Cerebellar cortex (tissue), 1 donor: Measurements from ENCODE around the gene MAGEA9B.
A peak's percentile ranks its signal among the peaks of the same experiment; 100 is the strongest.
"Not testable (repeated sequence)": the region's sequence is repeated elsewhere in the genome, so short reads cannot be mapped to it uniquely, and the experiment has no call there.

Experiments
- DNase-seq: peaks from one replicate; pipeline ENCODE4 v3.0.0-alpha.2; 2015; ENCODE audit warnings: low spot score

The MAGEA9B gene, protein sequence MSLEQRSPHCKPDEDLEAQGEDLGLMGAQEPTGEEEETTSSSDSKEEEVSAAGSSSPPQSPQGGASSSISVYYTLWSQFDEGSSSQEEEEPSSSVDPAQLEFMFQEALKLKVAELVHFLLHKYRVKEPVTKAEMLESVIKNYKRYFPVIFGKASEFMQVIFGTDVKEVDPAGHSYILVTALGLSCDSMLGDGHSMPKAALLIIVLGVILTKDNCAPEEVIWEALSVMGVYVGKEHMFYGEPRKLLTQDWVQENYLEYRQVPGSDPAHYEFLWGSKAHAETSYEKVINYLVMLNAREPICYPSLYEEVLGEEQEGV

GRCh38 chrX:149587359-149587758 is at the start of gene MAGEA9B:
TSS of gene MAGEA9B (minus strand) at chrX:149587459. CDS start at chrX:149583179, 4,280 bp downstream.
- not testable (repeated sequence) for DNase-seq

GRCh38 chrX:149633511-149633910 is 46.3 kb upstream of the MAGEA9B start:
- no peak for DNase-seq

DNA sequence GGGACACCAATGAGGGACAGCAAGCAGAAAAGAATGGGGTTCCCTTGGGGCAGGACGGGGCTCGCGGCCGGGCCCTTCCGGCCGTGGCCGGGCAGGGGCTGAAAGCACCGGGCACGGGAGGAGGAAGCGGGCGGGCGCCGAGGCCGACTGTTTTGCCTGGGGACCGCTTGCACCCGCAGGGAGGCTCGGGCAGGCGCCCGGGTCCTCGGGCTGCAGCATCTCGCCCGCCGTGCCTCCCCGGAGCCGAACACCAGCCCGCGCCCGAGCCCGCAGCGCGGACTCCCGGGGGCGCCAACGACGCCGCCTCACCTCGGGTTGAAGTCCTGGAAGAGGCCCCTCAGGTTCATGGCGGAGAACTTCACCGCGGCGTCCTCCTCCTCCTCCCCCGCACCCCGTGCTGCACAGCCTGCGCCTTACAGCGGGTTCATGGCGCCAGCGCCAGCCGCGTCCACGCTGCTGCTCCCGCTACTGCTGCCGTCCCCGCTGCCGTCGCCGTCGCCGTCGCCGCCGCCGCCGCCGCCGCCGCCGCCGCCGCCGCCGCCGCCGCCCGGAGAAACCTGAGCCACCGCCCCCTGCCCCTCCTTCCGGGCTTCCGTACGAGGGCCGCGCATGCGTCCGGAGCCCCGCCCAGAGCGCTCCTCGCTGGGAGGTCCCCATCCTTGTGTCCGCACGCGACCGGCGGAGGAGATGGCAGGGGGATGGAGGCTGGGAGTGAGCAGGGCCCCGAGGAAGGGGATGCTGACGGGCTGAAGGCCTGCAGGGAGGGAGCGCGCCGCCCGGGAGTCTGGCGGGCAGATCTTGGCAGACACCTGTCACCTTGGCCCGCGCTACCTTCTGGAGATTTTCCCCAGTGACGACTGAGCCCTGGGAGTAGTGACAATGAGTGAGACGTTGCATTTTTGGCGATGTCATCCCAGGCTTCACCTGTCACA is 44.2 kb upstream of the MAGEA9B start, which contains the start of gene TMEM185A:
Gene TMEM185A (minus strand): TSS at position 559 of the 932 bp plus-strand sequence. CDS start 212 bp downstream, at position 347.
- DNase-seq = peak; percentile 56

DNA sequence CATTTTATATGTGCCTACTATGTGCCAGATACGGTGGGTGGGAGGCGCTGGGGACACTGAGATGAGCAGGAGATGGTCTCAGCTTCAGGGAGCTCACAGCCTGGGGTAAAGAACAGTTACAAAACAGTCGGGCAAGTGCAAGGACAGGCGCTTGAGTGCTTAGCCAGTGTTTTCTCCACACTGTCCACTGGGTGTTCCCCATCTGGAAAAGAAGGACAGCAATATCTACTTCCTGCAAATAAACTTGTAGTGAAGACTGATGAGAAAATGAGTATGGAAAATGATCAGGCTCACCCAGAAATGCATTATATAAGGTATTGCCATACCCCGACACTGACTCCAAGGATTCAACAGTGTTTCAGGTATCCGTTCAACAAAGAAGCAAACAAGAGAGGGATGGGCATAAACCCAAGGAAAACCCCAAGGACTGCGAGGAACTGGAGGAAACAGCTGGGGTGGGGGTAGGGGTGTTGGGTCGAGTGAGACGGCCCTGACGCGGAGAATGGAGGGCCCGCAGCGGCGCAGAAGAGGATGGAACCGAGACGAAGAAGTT is 43.5 kb upstream of the MAGEA9B start:
- DNase-seq = peak; percentile 14

DNA sequence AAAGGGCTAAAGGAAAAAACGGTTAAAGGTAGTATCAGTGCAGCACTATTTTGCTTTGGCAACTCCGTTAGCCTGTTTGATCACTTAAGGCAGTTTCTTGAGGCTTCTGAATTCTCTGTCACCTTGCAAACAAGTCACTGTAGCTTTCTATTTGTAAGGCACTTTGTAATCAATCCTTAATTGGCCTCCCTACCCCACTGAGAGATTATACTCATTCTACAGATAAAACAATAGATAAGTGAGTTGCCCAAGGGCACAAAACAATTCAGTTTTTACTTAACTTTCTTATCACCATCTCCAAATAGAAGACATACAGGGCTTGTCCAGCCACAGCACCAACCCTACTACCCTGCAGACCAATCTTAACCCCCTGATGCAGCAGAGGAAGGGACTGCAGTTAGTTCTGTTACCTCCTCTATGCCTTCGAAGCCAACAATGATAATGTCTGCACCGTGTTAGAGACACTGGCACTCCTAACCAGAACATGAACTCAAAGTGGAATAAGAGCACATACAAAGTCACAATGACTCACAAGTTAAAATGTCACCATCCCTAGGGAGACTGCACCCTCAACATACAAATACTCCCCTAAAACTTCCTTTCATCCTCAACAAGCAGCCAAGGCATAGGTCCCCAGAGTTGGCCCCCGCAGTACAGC is 42.6 kb upstream of the MAGEA9B start:
- DNase-seq = no peak

DNA sequence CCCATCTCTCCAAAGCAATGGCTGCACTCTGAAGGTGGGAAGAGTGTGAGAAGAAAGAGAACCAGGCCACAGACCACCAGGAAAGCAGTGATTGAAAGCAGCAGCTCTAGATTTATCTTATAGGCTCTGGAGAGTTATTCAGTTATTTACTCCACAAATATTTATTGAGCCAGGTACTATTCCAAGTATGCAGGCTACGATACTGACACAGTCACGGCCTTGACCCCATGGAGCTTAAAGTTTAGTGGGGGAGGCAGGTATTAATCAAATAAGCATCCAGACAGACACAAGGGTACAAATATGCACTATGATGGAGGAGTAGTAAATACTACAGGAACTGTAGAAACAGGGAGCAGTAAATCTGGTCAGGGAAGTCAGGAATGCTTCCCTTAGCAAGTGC is 41.5 kb upstream of the MAGEA9B start:
- DNase-seq = no peak

DNA sequence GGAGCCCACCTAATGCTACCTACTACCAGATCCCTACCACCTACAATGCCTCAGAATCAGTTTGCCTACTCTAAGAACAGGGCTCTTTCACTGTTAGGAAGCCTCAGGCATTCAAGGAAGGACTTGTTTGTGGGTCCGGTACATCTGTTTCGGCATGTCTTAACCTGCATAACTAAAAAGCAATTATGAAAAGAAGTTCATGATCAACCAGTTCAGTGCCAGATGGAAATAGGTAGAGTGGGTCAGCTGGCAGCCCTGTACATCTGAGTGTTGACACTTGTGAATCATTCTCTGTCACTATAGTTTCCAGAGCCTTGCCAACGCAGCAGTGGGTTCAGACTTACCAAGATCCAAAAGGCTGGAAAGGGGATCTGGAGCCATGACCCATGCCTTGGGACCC is 41.0 kb upstream of the MAGEA9B start:
- DNase-seq = no peak

- DNase-seq = not testable (repeated sequence)
Observed at GRCh38 chrX:149626829-149627228, 39.6 kb upstream of the MAGEA9B start.

GRCh38 chrX:149619662-149620061 is 32.4 kb upstream of the MAGEA9B start:
- DNase-seq = not testable (repeated sequence)

DNA sequence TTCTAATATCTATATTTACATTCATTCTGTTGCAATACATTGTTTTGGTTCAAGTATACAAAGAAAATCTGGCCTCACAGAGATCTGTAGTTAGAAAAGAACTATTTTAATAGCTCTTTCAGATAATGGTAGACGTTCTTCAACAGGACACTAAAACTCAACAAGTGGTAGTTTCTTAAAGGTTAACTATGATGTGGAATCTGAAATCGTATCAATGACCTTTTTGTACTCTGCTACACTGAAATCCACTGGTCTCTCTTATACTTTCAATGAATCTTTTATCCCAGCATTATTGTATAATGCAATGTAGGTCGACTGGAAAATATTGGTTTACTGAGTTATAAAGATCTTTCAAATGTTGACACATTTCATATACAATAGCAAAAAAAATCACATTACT is 31.6 kb upstream of the MAGEA9B start:
- no peak for DNase-seq

DNA sequence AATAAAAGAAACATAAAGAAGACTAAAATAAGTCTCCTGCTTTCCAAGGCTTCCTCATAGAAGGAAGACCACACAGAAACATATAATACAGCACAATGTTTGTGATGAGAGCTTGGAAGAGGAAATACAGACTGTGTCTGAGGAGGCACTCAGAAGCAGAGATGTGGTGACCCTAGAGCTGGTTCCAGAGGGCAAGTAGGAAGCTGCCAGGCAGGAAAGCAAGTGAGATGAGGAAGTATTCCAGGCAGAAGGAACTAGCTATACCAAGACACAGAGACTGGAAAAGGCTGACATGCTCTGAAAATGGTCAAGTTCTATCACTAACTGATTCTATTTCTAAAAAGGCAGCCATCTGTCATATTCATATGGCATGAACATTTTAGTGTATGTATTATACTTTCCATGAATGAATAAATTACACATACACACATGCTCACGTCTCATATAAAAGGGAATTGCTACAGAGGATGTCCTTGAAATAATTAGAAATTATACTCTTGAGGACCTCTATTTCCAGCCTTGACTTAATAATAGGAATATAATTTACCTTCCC is 24.4 kb upstream of the MAGEA9B start:
- no peak for DNase-seq

- no peak for DNase-seq
Observed at GRCh38 chrX:149610511-149610910, 23.3 kb upstream of the MAGEA9B start.

DNA sequence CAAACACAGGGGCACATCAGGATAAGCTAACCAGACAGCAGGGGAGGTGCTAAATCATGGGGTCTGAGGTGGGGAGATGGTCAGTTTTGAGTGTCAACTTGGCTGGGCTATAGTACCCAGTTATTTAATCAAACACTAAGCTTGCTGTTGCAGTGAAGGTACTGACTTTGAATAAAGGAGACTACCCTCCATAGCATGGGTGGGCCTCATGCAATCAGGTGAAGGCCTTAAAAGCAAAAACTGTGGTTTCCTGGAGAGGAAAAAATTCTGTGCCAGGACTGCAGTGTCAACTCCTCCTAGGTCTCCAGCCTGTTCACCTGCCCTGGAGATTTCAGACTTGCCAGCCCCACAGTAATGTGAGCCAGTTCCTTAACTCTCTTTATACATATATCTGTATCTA is 20.4 kb upstream of the MAGEA9B start:
- no peak for DNase-seq

GRCh38 chrX:149605248-149605885 is 18.1 kb upstream of the MAGEA9B start:
- not testable (repeated sequence) for DNase-seq

DNA sequence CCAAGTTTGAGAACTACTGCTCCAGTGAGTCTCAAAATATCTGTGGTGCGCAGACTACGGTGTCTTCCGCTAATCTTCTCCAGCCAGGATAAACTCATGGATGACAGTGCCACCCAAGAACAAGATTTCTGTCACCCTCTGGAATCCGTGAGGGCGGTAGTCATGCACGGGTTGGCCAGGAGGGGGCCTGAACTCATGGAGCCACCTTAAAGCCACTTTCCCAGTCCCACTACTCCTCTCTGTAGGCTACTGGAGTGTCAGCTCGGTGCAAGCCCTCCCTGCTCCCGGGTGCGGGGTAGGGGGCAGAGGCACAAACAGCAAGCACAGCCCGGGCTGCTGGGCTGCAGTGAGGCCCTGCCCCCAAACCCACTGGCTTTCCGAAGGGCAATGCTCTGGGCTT is 11.3 kb upstream of the MAGEA9B start:
- not testable (repeated sequence) for DNase-seq

- not testable (repeated sequence) for DNase-seq
Observed at GRCh38 chrX:149595943-149596342, 8.7 kb upstream of the MAGEA9B start.

GRCh38 chrX:149595214-149595613 is 8.0 kb upstream of the MAGEA9B start, which contains the start of gene HSFX2:
TSS of gene HSFX2 (minus strand) at chrX:149595314. CDS start at chrX:149594700, 614 bp downstream.
- DNase-seq = not testable (repeated sequence)

- DNase-seq = not testable (repeated sequence)
Observed at GRCh38 chrX:149590993-149591392, 3.7 kb upstream of the MAGEA9B start.

DNA sequence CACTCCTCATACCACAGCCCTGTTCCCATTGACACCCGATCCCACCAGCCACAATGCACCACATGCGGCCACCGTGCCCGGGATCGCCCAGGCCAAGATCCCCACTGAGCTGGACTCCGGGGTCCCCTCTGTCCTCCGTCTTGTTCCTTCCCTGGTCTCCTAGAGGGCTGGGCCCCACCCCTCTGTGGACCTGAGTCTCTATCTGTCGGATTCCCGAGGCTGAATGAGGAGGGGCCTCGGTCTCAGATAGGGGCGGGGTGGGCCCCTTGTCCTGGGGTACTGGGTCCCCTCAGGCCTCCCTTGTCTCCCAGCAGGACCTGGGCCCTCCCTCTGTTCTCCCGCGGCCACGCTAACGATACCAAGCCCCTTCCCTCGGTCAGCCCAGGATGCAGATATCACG is 1.6 kb downstream of the MAGEA9B start:
- DNase-seq = not testable (repeated sequence)

- DNase-seq = not testable (repeated sequence)
Observed at GRCh38 chrX:149573456-149573855, 13.8 kb downstream of the MAGEA9B start.

DNA sequence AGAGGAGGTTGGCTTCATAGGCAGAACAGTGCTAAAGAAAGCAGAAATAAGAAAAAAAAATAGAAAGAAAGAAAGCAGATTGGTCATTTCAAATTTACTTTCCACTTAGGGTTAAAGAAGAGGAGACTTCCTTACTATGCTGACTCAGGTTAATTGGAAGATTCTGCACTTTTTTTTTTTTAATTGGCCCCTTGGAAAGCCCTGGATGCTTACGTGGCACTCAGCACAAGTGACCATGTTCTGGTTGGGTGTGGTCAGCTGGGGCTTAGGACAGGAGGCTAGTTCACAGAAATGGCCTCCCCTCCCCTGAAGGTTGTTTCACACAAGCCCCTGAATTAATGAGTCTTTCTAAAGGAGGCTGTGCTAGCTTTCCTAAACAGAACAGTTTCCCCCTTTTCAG is 14.5 kb downstream of the MAGEA9B start:
- no peak for DNase-seq
